DOHH2 (cell line): ENCODE measurements around the gene IFT88.

Experiments used
- CTCF ChIP-seq: fragments of 200-600 bp; sonication (generic); IDR thresholded peaks from one replicate; pipeline ENCODE4 v1.5.1; 2014; ENCODE audit warnings: antibody characterized with exemption, mild to moderate bottlenecking, low read depth, low read length; ENCODE audit not compliant: poor library complexity, severe bottlenecking
- EZH2phosphoT487 ChIP-seq: fragments of 200-600 bp; sonication (generic); IDR thresholded peaks from 2 replicates; pipeline ENCODE4 v1.6.1; 2017; ENCODE audit warnings: borderline replicate concordance, mild to moderate bottlenecking, antibody characterized with exemption, low read length, moderate library complexity, mixed read lengths

DNA sequence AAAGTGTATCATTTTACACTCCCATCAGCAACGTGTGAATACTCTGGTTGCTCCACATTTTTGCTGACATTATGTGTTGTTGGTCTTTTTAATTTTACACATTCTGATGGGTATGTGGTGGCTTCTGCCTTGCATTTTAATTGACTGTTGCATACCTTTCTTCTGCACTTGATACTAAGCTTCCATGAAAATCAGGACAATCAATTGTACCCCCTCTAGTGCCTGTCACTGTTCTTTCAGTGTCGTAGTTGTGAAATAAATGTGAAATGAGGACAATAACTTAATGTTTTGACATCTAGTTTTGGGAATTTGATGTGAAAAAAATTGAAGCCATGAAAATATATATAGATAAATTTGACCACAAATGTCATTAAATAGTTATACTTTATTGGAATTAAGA is 6.7 kb downstream of the IFT88 start:
- no peak for TF ChIP-seq CTCF
- no peak for TF ChIP-seq EZH2phosphoT487
